A549 treated with RU486 at 1 μM for 4 hours (cell line): ENCODE measurements around the gene LRRC8A. TPM values are rescaled to one million over a fixed set of nuclear protein-coding genes. Genes with fewer than 3 reads are reported as not detected.

Source experiments
- total RNA-seq: library from RNA; stranded (reverse); fragments of 200-300 nt; extraction: Qiagen RNA extraction; gene quantifications from 5 replicates; pipeline ENCODE4 v1.2.3, GENCODE V29; 2022; ENCODE audit warnings: low read depth

The LRRC8A gene
- 34.3 to 48.3 TPM (median 44.8 TPM) in 5 replicates for total RNA-seq

GRCh38 chr9:128881884-128882676 is at the start of gene LRRC8A, which contains the start of gene KYAT1:
TSS of gene LRRC8A (plus strand) at chr9:128882133. CDS start at chr9:128907165, 25,032 bp downstream.
TSS of gene KYAT1 (minus strand) at chr9:128881950. CDS start at chr9:128845405, 36,545 bp downstream.

GRCh38 chr9:128920381-128921058 is 38.6 kb downstream of the LRRC8A start, which contains the start of gene PHYHD1:
TSS of gene PHYHD1 (plus strand) at chr9:128920982. CDS start at chr9:128922324, 1,342 bp downstream.

GRCh38 chr9:128947527-128948301 is 65.8 kb downstream of the LRRC8A start, which contains the start of the genes DOLK and NUP188:
TSS of gene DOLK (minus strand) at chr9:128947603. CDS start at chr9:128947303, 300 bp downstream.
TSS of gene NUP188 (plus strand) at chr9:128947699. CDS start at chr9:128947720, 21 bp downstream.

Other genes with a start within 250 kb of the LRRC8A start
- 91.4 to 140 TPM (median 134 TPM) in 5 replicates for gene DYNC2I2, start 225.3 kb upstream of the LRRC8A start, total RNA-seq
- 401 to 564 TPM (median 434 TPM) in 5 replicates for gene SET, start 192.9 kb upstream of the LRRC8A start, total RNA-seq
- gene PKN3, start 179.6 kb upstream of the LRRC8A start, total RNA-seq, result 11.0 to 16.7 TPM (median 14.9 TPM) in 5 replicates
- gene ZDHHC12, start 158.0 kb upstream of the LRRC8A start, total RNA-seq, result 55.5 to 94.9 TPM (median 86.5 TPM) in 5 replicates
- gene ZER1, start 110.2 kb upstream of the LRRC8A start, total RNA-seq, result 12.0 to 16.3 TPM (median 15.4 TPM) in 5 replicates
- gene TBC1D13, start 94.9 kb upstream of the LRRC8A start, total RNA-seq, result 18.0 to 21.8 TPM (median 20.2 TPM) in 5 replicates
- 14.5 to 32.2 TPM (median 27.6 TPM) in 5 replicates for gene ENDOG, start 63.6 kb upstream of the LRRC8A start, total RNA-seq
- 23.5 to 47.1 TPM (median 42.2 TPM) in 5 replicates for gene SPOUT1, start 52.3 kb upstream of the LRRC8A start, total RNA-seq
- 6.8 to 8.8 TPM (median 8.2 TPM) in 5 replicates for gene KYAT1, start 183 bp upstream of the LRRC8A start, total RNA-seq
- not detected in 5 replicates for gene PHYHD1, start 38.8 kb downstream of the LRRC8A start, total RNA-seq
- 27.4 to 35.9 TPM (median 35.3 TPM) in 5 replicates for gene DOLK, start 65.5 kb downstream of the LRRC8A start, total RNA-seq
- 36.0 to 42.3 TPM (median 38.6 TPM) in 5 replicates for gene NUP188, start 65.6 kb downstream of the LRRC8A start, total RNA-seq
- 32.5 to 52.2 TPM (median 45.4 TPM) in 5 replicates for gene SH3GLB2, start 146.2 kb downstream of the LRRC8A start, total RNA-seq
- 9.0 to 14.1 TPM (median 11.8 TPM) in 5 replicates for gene MIGA2, start 154.5 kb downstream of the LRRC8A start, total RNA-seq
- 17.7 to 19.0 TPM (median 18.9 TPM) in 5 replicates for gene DOLPP1, start 199.0 kb downstream of the LRRC8A start, total RNA-seq
- 25.1 to 32.4 TPM (median 30.0 TPM) in 5 replicates for gene CRAT, start 228.7 kb downstream of the LRRC8A start, total RNA-seq
- 117 to 135 TPM (median 128 TPM) in 5 replicates for gene PTPA, start 229.3 kb downstream of the LRRC8A start, total RNA-seq